Lung microvascular endothelial cell (primary cell): ENCODE data around the gene BAAT. TPM values are rescaled to one million over a fixed set of nuclear protein-coding genes. Genes with fewer than 3 reads are reported as not detected.
"Not testable (repeated sequence)": the region's sequence is repeated elsewhere in the genome, so short reads cannot be mapped to it uniquely, and the experiment has no call there.

Experiments
- DNase-seq, 2 donors: peaks; one replicate each; pipeline versions ENCODE4 v3.0.0 to v3.0.0-alpha.2; 2010; ENCODE audit warnings: low read depth in 2 of 2
- total RNA-seq: library from RNA; depleted of rRNA; stranded (reverse); fragments of >200 nt; gene quantifications from 2 replicates; pipeline ENCODE4 v1.2.1, GENCODE V29; 2014

The BAAT gene
- total RNA-seq = not detected in 2 replicates

- not testable (repeated sequence) for DNase-seq
Observed at GRCh38 chr9:101384873-101385536, at the start of gene BAAT. TSS of gene BAAT (minus strand) at chr9:101385006. CDS start at chr9:101371404, 13,602 bp downstream.

- no peak for DNase-seq
Observed at GRCh38 chr9:101433229-101433628, 48.4 kb upstream of the BAAT start.

DNA sequence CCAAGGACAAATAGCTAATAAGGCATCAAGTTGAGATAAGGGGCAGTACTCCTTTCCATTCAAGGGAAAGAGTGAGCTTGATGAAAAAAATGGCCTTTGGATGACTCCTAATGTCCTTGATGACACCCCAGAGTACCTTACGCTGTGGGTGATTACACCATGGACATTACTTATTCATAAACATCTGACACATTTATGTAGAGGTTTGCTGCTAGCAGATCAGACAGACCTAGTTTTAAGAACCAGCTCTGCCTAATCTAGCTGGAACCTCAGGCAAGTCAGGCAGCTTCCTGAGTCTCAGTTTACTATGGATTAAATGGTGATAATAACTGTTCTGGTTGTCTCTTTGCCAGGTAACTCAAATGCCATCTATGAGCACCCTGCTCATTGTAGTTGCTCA is 47.9 kb upstream of the BAAT start:
- DNase-seq = no peak

GRCh38 chr9:101432171-101432570 is 47.4 kb upstream of the BAAT start:
- no peak for DNase-seq

- no peak for DNase-seq
Observed at GRCh38 chr9:101429736-101430135, 44.9 kb upstream of the BAAT start.

DNA sequence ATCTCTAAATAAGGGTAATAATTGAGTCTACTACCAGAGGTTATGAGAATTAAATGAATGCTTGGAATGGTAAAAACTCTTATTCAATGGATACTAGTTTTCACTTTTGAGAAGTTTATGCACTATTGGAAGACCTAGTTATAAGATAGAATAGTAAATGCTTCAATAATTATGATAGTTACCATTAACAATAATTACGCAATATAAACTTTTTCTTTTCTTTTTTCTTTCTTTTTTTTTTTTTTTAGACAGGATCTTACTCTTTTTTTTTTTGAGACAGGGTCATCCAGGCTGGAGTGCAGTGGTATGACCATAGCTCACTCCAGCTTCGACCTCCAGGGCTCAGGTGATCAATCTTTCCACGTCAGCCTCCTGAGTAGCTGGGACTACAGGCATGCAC is 44.1 kb upstream of the BAAT start:
- DNase-seq = no peak

- DNase-seq = no peak
Observed at GRCh38 chr9:101427957-101428655, 43.3 kb upstream of the BAAT start.

DNA sequence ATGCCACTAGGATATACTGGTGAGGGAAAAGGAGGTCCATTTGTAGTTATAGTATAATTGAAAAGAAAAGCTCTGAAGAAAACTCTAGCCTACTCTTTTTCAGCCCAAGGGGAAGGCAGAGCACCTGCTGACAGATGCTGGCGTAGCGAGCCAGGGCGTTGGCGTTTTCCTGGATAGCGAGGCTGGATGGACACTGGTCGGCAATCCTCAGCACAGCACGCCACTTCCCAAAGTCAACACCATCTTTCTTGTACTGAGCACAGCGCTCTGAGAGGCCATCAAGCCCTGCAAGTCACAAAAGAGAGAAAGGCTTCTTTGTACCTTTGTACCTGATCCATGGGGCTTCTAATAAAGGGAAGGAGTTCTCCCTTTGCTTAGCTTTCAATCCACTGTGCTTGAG is 42.6 kb upstream of the BAAT start:
- DNase-seq = no peak

DNA sequence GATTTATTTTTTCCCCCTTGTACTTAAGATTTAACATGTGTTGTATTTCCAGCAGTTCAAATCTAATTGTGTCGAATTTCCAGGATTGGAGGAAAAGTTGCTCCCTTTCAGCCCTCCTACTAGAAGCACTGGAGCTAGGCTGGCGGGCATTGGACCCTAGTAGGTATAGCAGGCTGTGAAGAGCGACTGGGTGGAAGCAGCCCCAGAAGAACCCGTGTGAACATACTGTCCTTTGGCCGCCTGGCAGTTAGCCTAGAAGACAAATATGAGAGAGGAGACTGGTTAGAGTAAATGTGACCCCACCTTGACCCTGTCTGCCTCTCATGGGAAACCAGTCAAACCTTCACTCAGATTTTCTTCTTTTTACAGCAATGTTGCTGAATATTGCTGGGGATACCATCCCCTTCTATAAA is 36.9 kb upstream of the BAAT start:
- no peak for DNase-seq

- DNase-seq = no peak
Observed at GRCh38 chr9:101419863-101420262, 35.1 kb upstream of the BAAT start.

DNA sequence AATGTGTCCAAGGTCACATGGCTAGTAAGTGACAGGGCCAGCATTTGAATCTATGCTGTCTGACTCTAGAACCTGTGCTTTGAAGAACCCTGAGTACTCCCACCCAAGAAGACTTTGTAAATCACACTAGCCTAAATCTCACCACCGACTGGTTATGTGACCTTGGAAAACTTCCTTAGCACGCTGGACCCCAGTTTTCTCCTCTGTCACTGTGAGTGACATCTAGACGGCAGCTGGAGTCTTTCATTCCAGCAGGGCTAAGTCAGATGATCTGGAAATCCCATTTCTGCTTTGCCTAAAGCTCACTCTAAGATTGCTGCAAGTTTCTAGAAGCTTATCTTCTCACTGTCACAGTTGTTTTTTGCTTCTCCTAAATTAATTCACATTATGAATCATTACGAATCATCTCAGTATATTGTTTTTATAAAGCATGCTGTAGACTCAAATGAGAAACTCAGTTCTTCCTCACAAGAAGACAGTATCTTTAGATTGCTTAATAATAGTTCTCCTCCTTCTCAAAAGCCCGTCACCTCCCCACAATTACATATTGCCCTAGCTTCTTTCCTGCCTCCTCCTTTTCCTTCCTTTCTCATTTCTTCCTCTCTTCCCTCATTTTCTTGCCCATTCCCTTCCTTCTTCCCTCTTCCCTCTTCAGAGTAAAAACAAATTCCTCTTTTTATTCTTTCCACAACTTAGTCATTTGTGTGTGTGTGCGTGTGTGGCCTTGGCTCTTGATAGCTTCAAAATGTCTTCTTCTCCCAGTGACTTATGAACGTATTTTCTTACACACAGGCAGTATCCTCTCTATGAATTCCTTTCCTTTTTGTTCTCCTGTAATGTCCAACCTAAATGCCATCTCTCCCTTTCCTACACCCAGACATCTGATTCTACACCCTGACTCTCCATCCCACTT is 34.0 kb upstream of the BAAT start:
- DNase-seq = no peak

DNA sequence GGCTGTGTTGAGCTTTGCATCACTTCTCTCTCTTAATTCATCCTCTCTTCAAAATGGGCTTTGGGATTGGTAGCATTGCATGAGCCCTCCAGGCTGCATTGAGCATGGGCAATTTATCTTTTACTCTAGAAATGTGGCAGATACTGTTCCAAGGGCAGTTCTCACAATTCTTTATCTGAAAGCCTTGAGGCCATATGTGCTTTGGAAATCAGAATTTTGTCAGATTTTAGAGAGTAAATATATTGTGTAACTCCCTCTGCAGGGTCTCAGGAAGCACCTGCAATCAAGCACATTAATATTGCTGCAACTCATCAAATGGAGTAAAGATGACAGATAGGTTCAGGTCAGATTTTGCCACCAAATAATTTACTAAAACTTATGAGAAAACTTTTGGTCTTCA is 33.2 kb upstream of the BAAT start:
- no peak for DNase-seq

DNA sequence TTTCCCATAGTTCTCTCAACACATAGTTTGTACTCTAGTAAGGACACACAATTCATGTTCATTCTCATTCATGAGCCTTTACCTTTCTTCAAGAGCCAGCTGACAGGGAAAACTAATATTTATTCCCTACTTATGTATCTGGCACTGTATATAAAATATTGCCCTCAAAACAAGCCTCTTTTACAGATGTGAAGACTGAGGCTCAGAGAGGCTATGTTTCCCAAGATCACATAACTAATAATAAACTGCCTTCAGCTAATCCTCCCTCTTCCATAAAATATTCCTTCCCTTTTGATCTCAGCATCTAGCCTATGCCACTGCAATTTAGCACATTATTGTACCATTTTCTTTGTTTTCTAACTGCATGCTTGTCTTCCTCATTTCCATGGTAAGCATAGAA is 32.6 kb upstream of the BAAT start:
- DNase-seq = no peak

GRCh38 chr9:101415578-101415977 is 30.8 kb upstream of the BAAT start:
- no peak for DNase-seq

GRCh38 chr9:101414839-101415238 is 30.0 kb upstream of the BAAT start:
- DNase-seq = no peak

- DNase-seq = peak in 1 of 2 donors; percentile 8
Observed at GRCh38 chr9:101409079-101409477, 24.3 kb upstream of the BAAT start.

DNA sequence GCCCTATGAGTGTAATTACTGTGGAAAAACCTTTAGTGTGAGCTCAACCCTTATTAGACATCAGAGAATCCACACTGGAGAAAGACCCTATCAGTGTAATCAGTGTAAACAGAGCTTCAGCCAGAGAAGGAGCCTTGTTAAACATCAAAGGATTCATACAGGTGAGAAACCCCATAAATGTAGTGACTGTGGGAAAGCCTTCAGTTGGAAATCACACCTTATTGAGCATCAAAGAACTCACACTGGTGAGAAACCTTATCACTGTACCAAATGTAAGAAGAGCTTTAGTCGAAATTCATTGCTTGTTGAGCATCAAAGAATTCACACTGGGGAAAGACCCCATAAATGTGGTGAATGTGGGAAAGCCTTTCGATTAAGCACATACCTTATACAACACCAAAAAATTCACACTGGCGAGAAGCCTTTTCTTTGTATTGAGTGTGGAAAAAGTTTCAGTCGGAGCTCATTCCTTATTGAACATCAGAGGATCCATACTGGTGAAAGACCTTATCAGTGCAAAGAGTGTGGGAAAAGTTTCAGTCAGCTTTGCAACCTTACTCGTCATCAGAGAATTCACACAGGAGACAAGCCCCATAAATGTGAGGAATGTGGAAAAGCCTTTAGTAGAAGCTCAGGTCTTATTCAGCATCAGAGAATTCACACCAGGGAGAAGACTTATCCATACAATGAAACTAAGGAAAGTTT is 23.7 kb upstream of the BAAT start:
- DNase-seq = no peak

DNA sequence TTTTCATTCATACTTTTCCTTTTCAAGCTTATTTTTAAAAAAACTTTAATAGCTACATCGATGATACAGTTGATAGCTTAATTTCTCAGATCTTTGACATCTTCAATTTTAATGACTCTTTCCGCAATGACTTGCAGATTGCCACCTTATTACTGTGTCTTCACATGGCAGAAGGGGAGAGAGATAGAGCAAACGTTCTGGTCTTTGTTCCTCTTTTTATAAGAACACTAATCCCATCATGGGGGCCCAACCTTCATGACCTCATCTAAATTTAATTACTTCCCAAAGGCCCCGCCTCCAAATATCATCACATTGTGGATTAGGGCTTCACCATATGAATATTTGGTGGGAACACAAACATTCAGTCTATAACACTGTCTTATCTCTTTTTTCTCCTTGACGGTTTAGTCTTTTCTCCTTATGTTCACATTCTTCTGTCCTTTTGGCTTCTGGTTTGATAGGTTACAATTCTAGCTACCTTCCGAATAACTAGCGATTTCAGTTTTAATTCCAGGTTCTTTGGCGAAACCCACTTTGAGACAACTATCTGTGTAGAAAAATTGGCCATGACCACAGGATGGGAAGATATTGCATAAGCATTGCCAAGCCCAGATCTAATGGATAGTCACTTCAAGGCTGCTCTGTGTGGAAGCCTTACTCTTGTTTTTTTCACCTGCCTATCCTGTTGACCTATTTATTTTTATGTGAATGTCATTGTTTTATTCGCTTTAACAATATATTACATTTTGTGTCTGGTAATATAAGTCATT is 18.9 kb upstream of the BAAT start:
- no peak for DNase-seq

DNA sequence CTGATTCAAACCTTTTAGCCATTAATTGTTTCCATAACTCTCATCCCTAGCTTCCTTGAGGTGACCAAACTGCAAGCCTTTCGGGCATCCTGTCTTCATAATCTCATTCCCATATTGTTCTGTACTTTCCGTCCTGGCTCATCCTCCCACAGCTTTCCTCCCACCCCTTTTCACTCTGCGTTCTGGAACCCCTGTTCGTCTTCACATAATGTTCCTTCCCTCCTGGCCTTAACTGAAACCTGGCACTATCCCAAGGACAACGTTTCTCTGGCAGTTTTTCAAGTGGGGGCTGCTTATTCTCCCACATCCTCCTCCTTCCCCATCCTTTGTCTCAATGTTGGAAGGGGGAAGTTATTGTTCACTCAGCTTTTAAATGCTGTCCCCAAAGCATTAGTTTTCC is 15.3 kb upstream of the BAAT start:
- peak; percentile 33 to 69 for DNase-seq

DNA sequence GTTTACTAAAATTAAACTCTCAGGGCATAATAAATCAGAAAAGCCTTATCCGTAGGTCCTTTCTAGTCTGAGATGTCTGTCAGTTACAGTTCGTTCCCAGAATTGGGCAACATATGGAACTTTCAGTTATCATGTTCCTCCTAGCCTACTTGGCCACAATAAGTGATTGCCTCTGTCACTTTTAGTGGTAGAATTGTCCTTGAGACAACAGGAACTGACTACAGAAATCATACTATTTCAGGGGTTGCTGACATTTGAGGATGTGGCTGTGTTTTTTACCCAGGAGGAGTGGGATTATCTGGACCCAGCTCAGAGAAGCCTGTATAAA is 14.8 kb upstream of the BAAT start:
- peak in 1 of 2 donors; percentile 5 for DNase-seq
